ELR (cell line): ENCODE results near the gene PTGR1.
"Not testable (repeated sequence)": the region's sequence is repeated elsewhere in the genome, so short reads cannot be mapped to it uniquely, and the experiment has no call there.

Experiments used
- DNase-seq: peaks from one replicate; pipeline ENCODE4 v3.0.0-alpha.2; 2015; ENCODE audit warnings: low read depth

Gene PTGR1

GRCh38 chr9:111599092-111599954 lies at the start of gene PTGR1:
Gene PTGR1 (minus strand): TSS chr9:111599647. CDS start chr9:111597422, 2,225 bp downstream.
- peak; percentile 93 for DNase-seq

GRCh38 chr9:111649016-111649415 lies 49.6 kb upstream of the PTGR1 start:
- no peak for DNase-seq

- DNase-seq = no peak
These were observed 48.6 kb upstream of the PTGR1 start for GRCh38 chr9:111648066-111648465.

- no peak for DNase-seq
These were observed 47.0 kb upstream of the PTGR1 start for GRCh38 chr9:111646417-111646816.

GRCh38 chr9:111645806-111646205 lies 46.4 kb upstream of the PTGR1 start:
- DNase-seq = peak; percentile 20

- DNase-seq = no peak
These were observed 44.8 kb upstream of the PTGR1 start for GRCh38 chr9:111644195-111644772.

- no peak for DNase-seq
These were observed 38.0 kb upstream of the PTGR1 start for GRCh38 chr9:111637421-111637950.

- no peak for DNase-seq
These were observed 35.4 kb upstream of the PTGR1 start for GRCh38 chr9:111634860-111635259.

- no peak for DNase-seq
These were observed 33.9 kb upstream of the PTGR1 start for GRCh38 chr9:111633389-111633736.

- DNase-seq = no peak
These were observed 33.4 kb upstream of the PTGR1 start for GRCh38 chr9:111632695-111633388.

- DNase-seq = peak; percentile 27
These were observed 32.6 kb upstream of the PTGR1 start for GRCh38 chr9:111632060-111632459.

GRCh38 chr9:111631214-111631971 lies 31.9 kb upstream of the PTGR1 start, which contains the start of gene DNAJC25:
Gene DNAJC25 (plus strand): TSS chr9:111631334. CDS start chr9:111631408, 74 bp downstream.
- peak; percentile 99 for DNase-seq

GRCh38 chr9:111630964-111631213 lies 31.4 kb upstream of the PTGR1 start:
- no peak for DNase-seq

GRCh38 chr9:111630182-111630963 lies 30.9 kb upstream of the PTGR1 start:
- no peak for DNase-seq

- DNase-seq = no peak
These were observed 29.0 kb upstream of the PTGR1 start for GRCh38 chr9:111628411-111628810.

- no peak for DNase-seq
These were observed 28.0 kb upstream of the PTGR1 start for GRCh38 chr9:111627260-111627963.

- DNase-seq = peak; percentile 81
These were observed 23.2 kb upstream of the PTGR1 start for GRCh38 chr9:111622626-111623025.

- peak; percentile 61 for DNase-seq
These were observed 22.5 kb upstream of the PTGR1 start for GRCh38 chr9:111621895-111622480.

GRCh38 chr9:111617349-111617748 lies 17.9 kb upstream of the PTGR1 start:
- DNase-seq = not testable (repeated sequence)

- DNase-seq = no peak
These were observed 16.5 kb upstream of the PTGR1 start for GRCh38 chr9:111615928-111616327.
